Stimulated activated CD4-positive, alpha-beta T cell treated with anti-CD3 and anti-CD28 coated beads, TNF-alpha, amount 100 ng/mL, for 24 hours (primary cell): ENCODE results near the gene CDH23.

Source experiments
- DNase-seq, 3 experiments: peaks; one replicate each; pipeline ENCODE4 v3.0.0-alpha.2; 2020; ENCODE audit warnings: low read depth in 3 of 3

The CDH23 gene

GRCh38 chr10:71756311-71757191 lies 359.8 kb downstream of the CDH23 start:
- no peak for DNase-seq

GRCh38 chr10:71757399-71757922 lies 360.7 kb downstream of the CDH23 start:
- DNase-seq: no peak

GRCh38 chr10:71761105-71761511 lies 364.4 kb downstream of the CDH23 start:
- peak; percentile 35 to 45 (median 43) for DNase-seq

- DNase-seq: no peak
Observed at GRCh38 chr10:71761541-71762113, 364.9 kb downstream of the CDH23 start.

- no peak for DNase-seq
Observed at GRCh38 chr10:71762324-71762723, 365.6 kb downstream of the CDH23 start.

- DNase-seq: no peak
Observed at GRCh38 chr10:71763352-71764127, 366.8 kb downstream of the CDH23 start.

- no peak for DNase-seq
Observed at GRCh38 chr10:71765176-71765904, 368.6 kb downstream of the CDH23 start.

GRCh38 chr10:71765906-71766716 lies 369.4 kb downstream of the CDH23 start:
- DNase-seq: no peak

GRCh38 chr10:71766717-71767419 lies 370.1 kb downstream of the CDH23 start:
- DNase-seq: no peak

GRCh38 chr10:71767420-71768035 lies 370.8 kb downstream of the CDH23 start:
- DNase-seq: no peak

- no peak for DNase-seq
Observed at GRCh38 chr10:71769279-71769823, 372.6 kb downstream of the CDH23 start.

- no peak for DNase-seq
Observed at GRCh38 chr10:71770255-71770654, 373.5 kb downstream of the CDH23 start.

- no peak for DNase-seq
Observed at GRCh38 chr10:71770789-71771188, 374.1 kb downstream of the CDH23 start.

- no peak for DNase-seq
Observed at GRCh38 chr10:71771204-71771603, 374.5 kb downstream of the CDH23 start.

- DNase-seq: peak in 2 of 3 experiments; percentile 47 to 48
Observed at GRCh38 chr10:71771821-71772617, 375.3 kb downstream of the CDH23 start.

GRCh38 chr10:71772832-71773220 lies 376.1 kb downstream of the CDH23 start:
- DNase-seq: no peak

GRCh38 chr10:71773221-71773971 lies 376.7 kb downstream of the CDH23 start, which contains the start of gene VSIR:
VSIR (minus strand) TSS chr10:71773520; CDS start chr10:71773439, 81 bp downstream.
- peak; percentile 91 to 94 (median 93) for DNase-seq
